ENCODE data around the gene KCNAB3. TPM values are rescaled to one million over a fixed set of nuclear protein-coding genes. Genes with fewer than 3 reads are reported as not detected.

The KCNAB3 gene
- total and polyA plus RNA-seq, 9 of the 15 experiments (the other 6 are each of a cell fraction or from before 2014, with no cell fraction given) = 0.03 to 2.5 (median 1.1) TPM

- TF ChIP-seq ZBTB33 (CRISPR knock-in tag; IDR thresholded peaks at IDR 0.05) = peak; percentile 87
- no peak for TF ChIP-seq BCOR (IDR thresholded peaks at IDR 0.05)
- TF ChIP-seq BACH1 (tag; IDR thresholded peaks at IDR 0.05) = no peak
- peak; percentile 67 for TF ChIP-seq SP1 (CRISPR knock-in tag; IDR thresholded peaks at IDR 0.05)
- no peak for TF ChIP-seq ZEB2 (IDR thresholded peaks at IDR 0.05)
- peak; percentile 98 to 99 for TF ChIP-seq E2F6 (IDR thresholded peaks at IDR 0.05; ENCODE audit: borderline replicate concordance in 1 of 2, extremely low read depth in 1 of 2, insufficient read depth in 1 of 2, insufficient read length in 1 of 2, low read depth in 1 of 2, low read length in 1 of 2, poor library complexity in 1 of 2, severe bottlenecking in 1 of 2)
- peak; percentile 96 for TF ChIP-seq MAX (CRISPR knock-in tag; IDR thresholded peaks at IDR 0.05)
- TF ChIP-seq DDX20 (tag; IDR thresholded peaks at IDR 0.05; ENCODE audit: low read depth) = no peak
- TF ChIP-seq BRD4 (IDR thresholded peaks at IDR 0.05) = no peak
- TF ChIP-seq DMBX1 (CRISPR knock-in tag; IDR thresholded peaks at IDR 0.05; ENCODE audit: borderline replicate concordance) = peak; percentile 13; the same call in 1 of the 2 replicates
- TF ChIP-seq SMAD3 (CRISPR knock-in tag; conservative IDR thresholded peaks at IDR 0.05) = no peak
- TF ChIP-seq POLR2B (IDR thresholded peaks at IDR 0.05; ENCODE audit: low read depth, partially characterized antibody) = no peak
- no peak for TF ChIP-seq CAMTA2 (CRISPR knock-in tag; conservative IDR thresholded peaks at IDR 0.05)
- no peak for TF ChIP-seq ERF (CRISPR knock-in tag; IDR thresholded peaks at IDR 0.05)
Observed at GRCh38 chr17:7915611-7916384, 13.9 kb downstream of the KCNAB3 start, which contains the start of gene RNF227 (continued).

Data from K562 (cell line).